NB4 (cell line): ENCODE data around the gene TSC22D1.
A peak's percentile ranks its signal among the peaks of the same experiment; 100 is the strongest.

Experiments
- DNase-seq: peaks from one replicate; pipeline ENCODE4 v3.0.0; 2010; ENCODE audit warnings: low read depth
- H3K4me3 ChIP-seq: one replicate; pipeline ENCODE4 v1.5.1; 2011; ENCODE audit warnings: mild to moderate bottlenecking, low read depth, low read length, moderate library complexity
- MYC ChIP-seq: IDR thresholded peaks from 2 replicates; pipeline ENCODE4 v1.6.1; 2011; ENCODE audit warnings: low read depth, low read length
- POLR2A ChIP-seq: IDR thresholded peaks from 2 replicates; pipeline ENCODE4 v1.6.1; 2011; ENCODE audit warnings: mild to moderate bottlenecking; ENCODE audit not compliant: insufficient read length; ENCODE audit errors: extremely low read depth
- TF ChIP-seq, protein P1 (sequence below): IDR thresholded peaks from one replicate; pipeline ENCODE4 v1.5.1; 2012; ENCODE audit warnings: low read depth, low read length
- TF ChIP-seq, protein P2 (sequence below): IDR thresholded peaks from 2 replicates; pipeline ENCODE4 v1.6.1; 2011; ENCODE audit warnings: low read depth, low read length

Gene TSC22D1

DNA sequence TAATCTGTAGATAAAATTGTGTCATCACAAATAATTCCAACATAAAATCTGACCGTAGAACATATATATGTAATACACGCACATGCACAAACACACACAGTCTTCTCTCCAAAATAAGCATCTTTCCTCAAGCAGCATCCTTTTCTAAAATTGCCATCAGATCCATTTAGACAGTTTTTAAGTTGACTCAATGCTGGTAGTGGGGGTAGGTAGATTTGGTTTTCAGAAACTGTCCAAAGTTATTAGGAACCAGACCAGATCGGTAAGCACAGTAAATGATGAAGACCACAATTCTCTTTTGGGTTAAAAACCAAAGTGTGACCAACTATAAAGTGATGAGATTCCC is 137.9 kb downstream of the TSC22D1 start:
- no peak for DNase-seq
- no peak overlapping the region for H3K4me3 ChIP-seq
- TF ChIP-seq, protein P1, sequence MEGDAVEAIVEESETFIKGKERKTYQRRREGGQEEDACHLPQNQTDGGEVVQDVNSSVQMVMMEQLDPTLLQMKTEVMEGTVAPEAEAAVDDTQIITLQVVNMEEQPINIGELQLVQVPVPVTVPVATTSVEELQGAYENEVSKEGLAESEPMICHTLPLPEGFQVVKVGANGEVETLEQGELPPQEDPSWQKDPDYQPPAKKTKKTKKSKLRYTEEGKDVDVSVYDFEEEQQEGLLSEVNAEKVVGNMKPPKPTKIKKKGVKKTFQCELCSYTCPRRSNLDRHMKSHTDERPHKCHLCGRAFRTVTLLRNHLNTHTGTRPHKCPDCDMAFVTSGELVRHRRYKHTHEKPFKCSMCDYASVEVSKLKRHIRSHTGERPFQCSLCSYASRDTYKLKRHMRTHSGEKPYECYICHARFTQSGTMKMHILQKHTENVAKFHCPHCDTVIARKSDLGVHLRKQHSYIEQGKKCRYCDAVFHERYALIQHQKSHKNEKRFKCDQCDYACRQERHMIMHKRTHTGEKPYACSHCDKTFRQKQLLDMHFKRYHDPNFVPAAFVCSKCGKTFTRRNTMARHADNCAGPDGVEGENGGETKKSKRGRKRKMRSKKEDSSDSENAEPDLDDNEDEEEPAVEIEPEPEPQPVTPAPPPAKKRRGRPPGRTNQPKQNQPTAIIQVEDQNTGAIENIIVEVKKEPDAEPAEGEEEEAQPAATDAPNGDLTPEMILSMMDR: no peak
- TF ChIP-seq POLR2A (no peak), MYC (no peak)
- TF ChIP-seq, protein P2, sequence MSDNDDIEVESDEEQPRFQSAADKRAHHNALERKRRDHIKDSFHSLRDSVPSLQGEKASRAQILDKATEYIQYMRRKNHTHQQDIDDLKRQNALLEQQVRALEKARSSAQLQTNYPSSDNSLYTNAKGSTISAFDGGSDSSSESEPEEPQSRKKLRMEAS: no peak

DNA sequence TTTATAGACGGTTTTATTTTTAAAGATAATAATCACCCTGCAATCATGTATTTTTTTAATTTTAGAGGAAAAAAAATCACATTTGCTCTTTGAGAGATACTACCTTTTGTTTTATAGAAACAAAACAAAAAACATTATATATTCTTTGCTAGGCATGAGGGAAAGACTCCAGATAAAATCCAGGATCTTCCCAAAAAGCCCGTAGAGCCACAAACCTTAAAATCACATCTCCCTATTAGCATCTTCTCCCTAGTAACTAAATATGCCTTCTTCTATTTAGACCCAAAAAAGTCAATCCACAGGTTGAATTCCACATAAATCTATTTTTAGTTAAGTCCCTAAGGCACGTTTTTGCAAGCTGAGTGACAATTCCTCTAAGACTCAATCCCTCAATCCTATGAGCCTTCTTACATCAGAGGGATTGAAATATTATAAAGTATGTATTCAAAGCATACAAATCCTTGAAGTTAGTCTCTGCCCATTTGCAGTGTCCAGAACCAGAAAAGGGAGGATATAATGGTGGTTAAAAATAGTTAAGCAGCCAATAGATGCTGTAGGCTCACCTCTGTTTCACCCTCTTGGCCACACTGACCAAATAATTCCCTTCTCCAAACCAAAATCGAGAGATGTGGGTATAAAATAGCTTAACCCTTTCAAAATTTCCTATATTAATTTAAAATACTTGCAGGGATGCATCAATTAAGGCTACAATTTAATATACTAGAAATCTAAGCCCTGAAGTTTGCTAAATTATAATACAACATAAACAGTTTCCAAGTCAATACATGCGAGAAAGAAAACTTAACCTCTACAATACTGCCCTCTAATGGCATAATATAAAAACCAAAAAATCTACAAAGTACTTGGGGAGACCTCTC is 138.5 kb downstream of the TSC22D1 start:
- H3K4me3 ChIP-seq: peak overlapping the region; percentile 54
- TF ChIP-seq POLR2A: no peak
- TF ChIP-seq, protein P1: no peak
- TF ChIP-seq MYC: no peak
- TF ChIP-seq, protein P2: no peak
- DNase-seq: peak; percentile 59

DNA sequence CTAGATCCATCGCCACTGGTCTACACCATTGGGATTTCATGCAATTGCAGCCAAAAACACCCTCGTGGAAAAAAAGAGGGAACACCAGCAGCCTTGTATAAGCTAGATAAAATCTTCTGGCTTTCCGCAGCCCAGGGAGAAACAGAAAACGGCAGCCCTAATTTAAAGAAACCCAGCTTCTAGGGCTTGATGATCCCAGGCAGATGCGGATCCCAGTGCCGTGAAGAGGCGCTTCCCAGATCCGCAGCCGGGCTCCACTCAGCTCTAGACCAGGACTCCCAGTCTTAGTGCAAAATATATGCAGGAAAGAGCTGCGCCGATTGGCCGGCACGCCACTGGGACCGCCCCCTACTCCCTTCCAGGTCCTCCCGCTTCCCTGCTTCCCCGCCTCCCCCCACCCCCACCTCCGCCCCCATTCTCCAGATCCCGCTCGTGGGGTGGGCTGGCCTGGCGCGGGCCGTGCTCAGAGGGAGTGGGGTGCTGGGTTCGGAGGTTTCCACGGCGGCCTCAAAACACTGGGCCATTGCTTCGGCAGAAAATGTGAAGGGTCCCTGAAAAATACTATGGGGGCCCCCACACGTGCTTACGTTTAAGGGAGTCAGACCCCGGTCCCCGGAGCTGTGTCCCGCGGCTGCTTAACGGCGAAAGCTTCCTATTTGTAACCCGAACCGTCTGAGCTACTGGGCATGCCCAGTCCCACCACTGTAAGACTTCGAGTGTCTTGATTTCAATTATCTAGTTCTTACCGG is 139.4 kb downstream of the TSC22D1 start:
- DNase-seq: peak; percentile 84
- H3K4me3 ChIP-seq: peak overlapping the region; percentile 72
- TF ChIP-seq POLR2A: peak; percentile 26
- TF ChIP-seq, protein P1: no peak
- peak; percentile 48; the same call in 1 of the 2 replicates for TF ChIP-seq MYC
- TF ChIP-seq, protein P2: peak; percentile 66

DNA sequence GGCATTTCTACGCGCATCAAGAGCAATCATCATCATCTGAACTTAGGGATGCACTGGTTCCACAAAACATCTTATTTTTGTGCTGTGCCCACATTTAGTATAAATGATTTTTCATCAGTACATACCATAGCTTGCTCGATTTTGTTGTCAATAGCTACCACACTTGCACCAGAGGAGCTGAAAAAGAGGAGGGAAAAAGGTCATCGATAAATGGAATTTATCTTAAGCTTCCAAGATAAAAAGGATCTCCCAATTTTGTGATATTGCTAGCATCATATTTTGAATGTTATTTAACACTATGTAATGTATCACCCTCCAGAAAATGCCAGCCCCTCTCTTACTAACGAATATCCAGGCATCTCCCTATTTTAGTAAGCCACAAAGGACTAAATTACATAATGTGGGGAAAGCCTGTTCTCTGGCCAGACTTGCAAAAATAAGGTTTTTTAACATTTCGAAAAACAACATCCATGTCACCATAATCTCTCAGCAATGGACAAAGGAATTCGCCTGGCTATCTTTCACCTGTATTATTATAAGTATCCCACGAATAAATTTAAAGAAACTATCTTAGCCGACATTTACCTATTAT is 140.1 kb downstream of the TSC22D1 start:
- H3K4me3 ChIP-seq: peak overlapping the region; percentile 72
- TF ChIP-seq, protein P2: no peak
- TF ChIP-seq, protein P1: no peak
- TF ChIP-seq MYC (no peak), POLR2A (no peak)
- DNase-seq: no peak

DNA sequence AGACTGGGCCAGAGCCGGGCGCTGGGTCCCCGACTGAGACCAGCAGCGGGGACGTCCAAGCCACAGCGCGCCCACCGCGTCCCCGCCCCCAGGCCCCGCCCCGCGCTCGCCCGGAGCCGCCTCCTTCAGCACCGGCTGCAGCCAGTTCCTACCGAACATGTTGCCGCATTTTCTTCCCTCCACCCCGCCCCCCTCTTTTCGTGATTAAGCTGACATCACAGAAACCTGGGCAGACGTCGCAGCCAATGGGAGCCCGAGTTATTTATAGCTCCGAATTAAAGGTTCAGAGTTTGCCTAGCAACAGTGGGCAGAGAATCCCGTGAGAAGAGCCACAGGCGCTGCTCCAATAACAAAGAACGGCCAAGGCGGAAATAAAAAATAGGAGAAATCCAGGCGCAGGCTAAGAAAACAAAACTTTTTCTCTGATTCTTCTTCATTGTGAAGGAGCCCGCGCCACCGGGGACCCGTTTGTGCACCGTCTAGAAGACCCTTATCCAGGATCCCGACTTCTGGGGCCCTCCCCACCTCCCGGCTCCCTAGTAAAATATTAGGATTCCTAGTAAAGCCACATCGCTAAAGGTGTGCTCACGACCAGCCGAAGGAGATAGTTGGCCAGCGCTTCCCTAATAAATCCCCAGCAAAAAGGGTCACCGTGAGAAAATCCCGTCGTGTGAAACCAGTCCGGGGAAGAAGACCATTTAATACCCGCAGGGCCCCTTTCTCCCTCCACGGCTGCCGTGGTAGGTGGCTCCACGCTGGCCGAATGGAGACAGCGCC is 140.8 kb downstream of the TSC22D1 start:
- peak overlapping the region; percentile 72 for H3K4me3 ChIP-seq
- peak; percentile 90 for DNase-seq
- TF ChIP-seq, protein P1: no peak
- TF ChIP-seq POLR2A (no peak), MYC (no peak)
- TF ChIP-seq, protein P2: no peak
